H9 (cell line): Measurements from ENCODE around the gene IL1A. TPM values are rescaled to one million over a fixed set of nuclear protein-coding genes. Genes with fewer than 3 reads are reported as not detected.

Experiments used
- DNase-seq: peaks from one replicate; pipeline ENCODE4 v3.0.0-alpha.2; 2017
- H2AFZ ChIP-seq: one replicate; pipeline ENCODE4 v1.6.1; 2013; ENCODE audit warnings: mild to moderate bottlenecking, low read length, control low read depth, moderate library complexity
- H2AK5ac ChIP-seq: 2 replicates; pipeline ENCODE4 v1.6.1; 2013; ENCODE audit warnings: low read length, control low read depth, mixed read lengths; ENCODE audit not compliant: insufficient read length
- H2BK120ac ChIP-seq: one replicate; pipeline ENCODE4 v1.6.1; 2013; ENCODE audit warnings: low read depth, mild to moderate bottlenecking, low read length, control low read depth, inconsistent platforms; ENCODE audit not compliant: poor library complexity, severe bottlenecking
- H2BK12ac ChIP-seq: 2 replicates; pipeline ENCODE4 v1.6.1; 2013; ENCODE audit warnings: low read length, control low read depth, mixed read lengths, low read depth; ENCODE audit not compliant: insufficient read length
- H2BK15ac ChIP-seq: 2 replicates; pipeline ENCODE4 v1.6.1; 2013; ENCODE audit warnings: low read depth, low read length, control low read depth
- H2BK20ac ChIP-seq: one replicate; pipeline ENCODE4 v1.6.1; 2013; ENCODE audit warnings: low read depth, mild to moderate bottlenecking, low read length, control low read depth, inconsistent platforms; ENCODE audit not compliant: poor library complexity, severe bottlenecking
- H2BK5ac ChIP-seq: 2 replicates; pipeline ENCODE4 v1.6.1; 2013; ENCODE audit warnings: low read length, control low read depth, mixed read lengths; ENCODE audit not compliant: insufficient read length
- H3K14ac ChIP-seq: 2 replicates; pipeline ENCODE4 v1.6.1; 2013; ENCODE audit warnings: low read length, control low read depth; ENCODE audit not compliant: insufficient read depth
- H3K18ac ChIP-seq: 2 replicates; pipeline ENCODE4 v1.6.1; 2013; ENCODE audit warnings: low read depth, mild to moderate bottlenecking, mixed read lengths, low read length, control low read depth; ENCODE audit not compliant: insufficient read length
- H3K23ac ChIP-seq: 2 replicates; pipeline ENCODE4 v1.6.1; 2013; ENCODE audit warnings: low read length, control low read depth, mixed read lengths, low read depth; ENCODE audit not compliant: insufficient read length
- H3K23me2 ChIP-seq: 2 replicates; pipeline ENCODE4 v1.6.1; 2013; ENCODE audit warnings: low read depth, mild to moderate bottlenecking, mixed read lengths, low read length, control low read depth; ENCODE audit not compliant: insufficient read length, poor library complexity, severe bottlenecking
- H3K27ac ChIP-seq: 2 replicates; pipeline ENCODE4 v1.5.1; 2013; ENCODE audit warnings: low read length, control low read depth, mixed read lengths, low read depth; ENCODE audit not compliant: insufficient read length
- H3K27me3 ChIP-seq: 2 replicates; pipeline ENCODE4 v1.6.1; 2013; ENCODE audit warnings: low read length, control low read depth, inconsistent platforms; ENCODE audit not compliant: insufficient read depth
- H3K4ac ChIP-seq: 2 replicates; pipeline ENCODE4 v1.6.1; 2013; ENCODE audit warnings: low read depth, mild to moderate bottlenecking, control low read depth, inconsistent platforms, low read length, moderate library complexity
- H3K4me1 ChIP-seq: 2 replicates; pipeline ENCODE4 v1.6.1; 2013; ENCODE audit warnings: low read length, control low read depth, inconsistent platforms; ENCODE audit not compliant: insufficient read depth
- H3K4me2 ChIP-seq: 2 replicates; pipeline ENCODE4 v1.6.1; 2013; ENCODE audit warnings: low read length, control low read depth, mixed read lengths; ENCODE audit not compliant: insufficient read length, insufficient read depth
- H3K56ac ChIP-seq: 2 replicates; pipeline ENCODE4 v1.6.1; 2013; ENCODE audit warnings: low read depth, mild to moderate bottlenecking, mixed read lengths, low read length, control low read depth; ENCODE audit not compliant: insufficient read length
- H3K79me1 ChIP-seq: 2 replicates; pipeline ENCODE4 v1.6.1; 2013; ENCODE audit warnings: low read depth, mild to moderate bottlenecking, moderate library complexity, low read length, control low read depth, inconsistent platforms; ENCODE audit not compliant: insufficient read depth, poor library complexity, severe bottlenecking
- H3K79me2 ChIP-seq: 2 replicates; pipeline ENCODE4 v1.6.1; 2013; ENCODE audit warnings: low read length, control low read depth, inconsistent platforms; ENCODE audit not compliant: insufficient read depth
- H3K9ac ChIP-seq: 2 replicates; pipeline ENCODE4 v1.6.1; 2013; ENCODE audit warnings: low read length, control low read depth, mixed read lengths; ENCODE audit not compliant: insufficient read length; ENCODE audit errors: extremely low read depth
- H3K9me3 ChIP-seq: one replicate; pipeline ENCODE4 v1.6.1; 2013; ENCODE audit warnings: low read depth, low read length, inconsistent platforms; ENCODE audit not compliant: control insufficient read depth
- H3T11ph ChIP-seq: one replicate; pipeline ENCODE4 v1.6.1; 2013; ENCODE audit warnings: mild to moderate bottlenecking, low read length, control low read depth, inconsistent platforms
- H4K20me1 ChIP-seq: one replicate; pipeline ENCODE4 v1.6.1; 2013; ENCODE audit not compliant: control insufficient read depth, insufficient read length, insufficient read depth
- H4K5ac ChIP-seq: 2 replicates; pipeline ENCODE4 v1.6.1; 2013; ENCODE audit warnings: low read depth, mild to moderate bottlenecking, mixed read lengths, low read length, control low read depth; ENCODE audit not compliant: insufficient read length
- H4K8ac ChIP-seq: replicated peaks from 2 replicates; pipeline ENCODE4 v1.6.1; 2013; ENCODE audit warnings: low read length, control low read depth, mixed read lengths, low read depth; ENCODE audit not compliant: insufficient read length
- H4K91ac ChIP-seq: 2 replicates; pipeline ENCODE4 v1.6.1; 2013; ENCODE audit warnings: low read depth, mild to moderate bottlenecking, moderate library complexity, mixed read lengths, low read length, control low read depth; ENCODE audit not compliant: insufficient read length
- H3K27ac Mint-ChIP-seq, 3 experiments: 2 replicates in 2 of 3; 3 replicates in 1 of 3; pipeline ENCODE4 v1.8.0; 2020 to 2021; ENCODE audit warnings: mixed read lengths in 3 of 3, mild to moderate bottlenecking in 1 of 3, moderate library complexity in 1 of 3
- H3K27me3 Mint-ChIP-seq: 2 replicates; pipeline ENCODE4 v1.8.0; 2021; ENCODE audit warnings: low read depth, mild to moderate bottlenecking, moderate library complexity, mixed read lengths
- H3K36me3 Mint-ChIP-seq, 3 experiments: 2 replicates in 2 of 3; 3 replicates in 1 of 3; pipeline ENCODE4 v1.8.0; 2020 to 2021; ENCODE audit warnings: low read depth in 3 of 3, mixed read lengths in 3 of 3; ENCODE audit not compliant: insufficient read depth in 1 of 3
- H3K4me1 Mint-ChIP-seq, 2 experiments: 2 replicates each; pipeline ENCODE4 v1.8.0; 2020; ENCODE audit warnings: mixed read lengths in 2 of 2
- H3K4me3 Mint-ChIP-seq, 2 experiments: 2 replicates in 1 of 2; 3 replicates in 1 of 2; pipeline ENCODE4 v1.8.0; 2020 to 2021; ENCODE audit warnings: mild to moderate bottlenecking in 2 of 2, mixed read lengths in 2 of 2, moderate library complexity in 1 of 2
- H3K9me3 Mint-ChIP-seq, 2 experiments: 2 replicates in 1 of 2; 3 replicates in 1 of 2; pipeline ENCODE4 v1.8.0; 2020; ENCODE audit warnings: mild to moderate bottlenecking in 2 of 2, mixed read lengths in 2 of 2, moderate library complexity in 1 of 2
- CTCF ChIP-seq: fragments of 200-600 bp; sonication (generic); conservative IDR thresholded peaks from 3 replicates; pipeline ENCODE4 v1.8.0; 2021; ENCODE audit warnings: antibody characterized with exemption, mild to moderate bottlenecking
- WGBS: extraction: QIAGEN DNeasy Blood & Tissue Kit; methylation state at CpG from one replicate; pipeline ENCODE4 v1.1.7; 2013; ENCODE audit warnings: missing lambda C conversion rate, low lambda C conversion rate, mixed read lengths; ENCODE audit not compliant: insufficient read length; ENCODE audit errors: extremely low coverage; 5-methylcytosine and 5-hydroxymethylcytosine counted together
- total RNA-seq: library from RNA; stranded (reverse); gene quantifications from 2 replicates; pipeline ENCODE4 v1.2.1, GENCODE V29; 2021

IL1A gene
- total RNA-seq, 1 experiment from 2014 or later = 0.35 TPM

GRCh38 chr2:112730791-112731190, 53.5 kb downstream of the IL1A start:
- H3K23ac ChIP-seq = no peak overlapping the region
- no peak overlapping the region for H4K91ac ChIP-seq
- no peak overlapping the region for H3K56ac ChIP-seq
- H3K4me2 ChIP-seq = no peak overlapping the region
- H3K27me3 Mint-ChIP-seq = no peaks in the 10 kb centered on the region
- no peak overlapping the region for H2BK15ac ChIP-seq
- no peak overlapping the region for H2BK120ac ChIP-seq
- DNase-seq = no peak
- H3K4me1 Mint-ChIP-seq = peaks cover 6 to 10% of the 10 kb centered on the region in 2 experiments; a peak in 2 of 4 replicates
- H3T11ph ChIP-seq = no peak overlapping the region
- H3K79me1 ChIP-seq = no peaks in the 10 kb centered on the region
- no peak overlapping the region for H2BK20ac ChIP-seq
- no peaks in the 10 kb centered on the region for H4K20me1 ChIP-seq
- TF ChIP-seq CTCF = no peak
- no peak overlapping the region for H2BK12ac ChIP-seq
- H2AFZ ChIP-seq = no peak overlapping the region
- no peak overlapping the region for H2AK5ac ChIP-seq
- H3K9me3 ChIP-seq = no peaks in the 10 kb centered on the region
- no peak overlapping the region for H4K8ac ChIP-seq
- H3K27me3 ChIP-seq = no peaks in the 10 kb centered on the region
- no peak overlapping the region for H2BK5ac ChIP-seq
- H3K23me2 ChIP-seq = no peaks in the 10 kb centered on the region
- no peaks in the 10 kb centered on the region for H3K79me2 ChIP-seq
- H3K27ac ChIP-seq = no peak overlapping the region
- H4K5ac ChIP-seq = no peak overlapping the region
- WGBS = no CpG with 5 or more reads among the region's 5 CpGs
- no peak overlapping the region for H3K18ac ChIP-seq
- H3K9ac ChIP-seq = no peak overlapping the region
- no peaks in the 10 kb centered on the region for H3K4me1 ChIP-seq
- H3K9me3 Mint-ChIP-seq = no peaks in the 10 kb centered on the region
- H3K27ac Mint-ChIP-seq = peak overlapping the region in 1 of 3 experiments; percentile 73; a peak in 1 of 7 replicates
- H3K4ac ChIP-seq = no peak overlapping the region
- no peak overlapping the region for H3K14ac ChIP-seq
- no peaks in the 10 kb centered on the region for H3K36me3 Mint-ChIP-seq
- no peak overlapping the region for H3K4me3 Mint-ChIP-seq
